Activated T-cell treated with anti-CD3 and anti-CD28 coated beads, Interleukin-2, amount 50 U/mL, for 24 hours (primary cell): ENCODE results near the gene LMBRD1.
"Not testable (repeated sequence)": the region's sequence is repeated elsewhere in the genome, so short reads cannot be mapped to it uniquely, and the experiment has no call there.

Experiments
- DNase-seq: peaks from one replicate; pipeline ENCODE4 v3.0.0-alpha.2; 2020
- H3K27ac Mint-ChIP-seq: 2 replicates; pipeline ENCODE4 v1.8.0; 2020; ENCODE audit warnings: mild to moderate bottlenecking, mixed read lengths
- H3K27me3 Mint-ChIP-seq: 2 replicates; pipeline ENCODE4 v1.8.0; 2020; ENCODE audit warnings: mixed read lengths
- H3K36me3 Mint-ChIP-seq: 2 replicates; pipeline ENCODE4 v1.8.0; 2020; ENCODE audit warnings: low read depth, mixed read lengths
- H3K4me1 Mint-ChIP-seq: 2 replicates; pipeline ENCODE4 v1.8.0; 2020; ENCODE audit warnings: low read depth, mixed read lengths
- H3K4me3 Mint-ChIP-seq: 2 replicates; pipeline ENCODE4 v1.8.0; 2020; ENCODE audit warnings: mild to moderate bottlenecking, moderate library complexity, mixed read lengths
- H3K9me3 Mint-ChIP-seq: 2 replicates; pipeline ENCODE4 v1.8.0; 2020; ENCODE audit warnings: mixed read lengths

LMBRD1 gene

GRCh38 chr6:69816569-69816968 is 19.8 kb upstream of the LMBRD1 start:
- Mint-ChIP-seq H3K36me3 (no peaks in the 10 kb centered on the region), H3K9me3 (no peaks in the 10 kb centered on the region), H3K4me1 (peaks cover 53% of the 10 kb centered on the region), H3K27ac (peak overlapping the region; percentile 92), H3K4me3 (peak overlapping the region; percentile 74), H3K27me3 (no peaks in the 10 kb centered on the region)
- DNase-seq, result no peak

GRCh38 chr6:69816026-69816425 is 19.2 kb upstream of the LMBRD1 start:
- peaks cover 58% of the 10 kb centered on the region for H3K4me1 Mint-ChIP-seq

GRCh38 chr6:69813508-69813907 is 16.7 kb upstream of the LMBRD1 start:
- no peak for DNase-seq
- peak overlapping the region; percentile 21 for H3K4me3 Mint-ChIP-seq

More at GRCh38 chr6:69816026-69816425, 19.2 kb upstream of the LMBRD1 start:
- Mint-ChIP-seq H3K27ac (peak overlapping the region; percentile 92), H3K27me3 (no peaks in the 10 kb centered on the region), H3K9me3 (no peaks in the 10 kb centered on the region), H3K4me3 (peak overlapping the region; percentile 74), H3K36me3 (no peaks in the 10 kb centered on the region)
- no peak for DNase-seq

GRCh38 chr6:69812746-69813427 is 16.1 kb upstream of the LMBRD1 start:
- no peaks in the 10 kb centered on the region for H3K9me3 Mint-ChIP-seq
- peak overlapping the region; percentile 71 for H3K27ac Mint-ChIP-seq
- DNase-seq, result no peak
- no peaks in the 10 kb centered on the region for H3K36me3 Mint-ChIP-seq
- no peak overlapping the region for H3K4me3 Mint-ChIP-seq
- no peaks in the 10 kb centered on the region for H3K27me3 Mint-ChIP-seq
- peaks cover 62% of the 10 kb centered on the region for H3K4me1 Mint-ChIP-seq

More at GRCh38 chr6:69813508-69813907, 16.7 kb upstream of the LMBRD1 start:
- peaks cover 62% of the 10 kb centered on the region for H3K4me1 Mint-ChIP-seq
- peak overlapping the region; percentile 71 for H3K27ac Mint-ChIP-seq
- no peaks in the 10 kb centered on the region for H3K9me3 Mint-ChIP-seq
- H3K27me3 Mint-ChIP-seq, result no peaks in the 10 kb centered on the region
- H3K36me3 Mint-ChIP-seq, result no peaks in the 10 kb centered on the region

- Mint-ChIP-seq H3K4me1 (peaks cover 1% of the 10 kb centered on the region), H3K27me3 (no peaks in the 10 kb centered on the region), H3K27ac (no peak overlapping the region), H3K36me3 (no peaks in the 10 kb centered on the region), H3K9me3 (no peaks in the 10 kb centered on the region), H3K4me3 (no peak overlapping the region)
- no peak for DNase-seq
Measured at GRCh38 chr6:69802995-69803394, 6.2 kb upstream of the LMBRD1 start.

GRCh38 chr6:69801711-69802110 is 4.9 kb upstream of the LMBRD1 start:
- no peak overlapping the region for H3K4me3 Mint-ChIP-seq
- DNase-seq, result no peak
- no peaks in the 10 kb centered on the region for H3K36me3 Mint-ChIP-seq
- H3K27me3 Mint-ChIP-seq, result no peaks in the 10 kb centered on the region
- H3K4me1 Mint-ChIP-seq, result peaks cover 12% of the 10 kb centered on the region
- H3K9me3 Mint-ChIP-seq, result no peaks in the 10 kb centered on the region
- no peak overlapping the region for H3K27ac Mint-ChIP-seq

GRCh38 chr6:69801225-69801624 is 4.4 kb upstream of the LMBRD1 start:
- no peak overlapping the region for H3K27ac Mint-ChIP-seq
- no peak for DNase-seq
- H3K4me3 Mint-ChIP-seq, result no peak overlapping the region
- peaks cover 12% of the 10 kb centered on the region for H3K4me1 Mint-ChIP-seq
- H3K27me3 Mint-ChIP-seq, result no peaks in the 10 kb centered on the region
- H3K9me3 Mint-ChIP-seq, result no peaks in the 10 kb centered on the region
- H3K36me3 Mint-ChIP-seq, result peaks cover 2% of the 10 kb centered on the region

GRCh38 chr6:69798796-69799195 is 2.0 kb upstream of the LMBRD1 start:
- not testable (repeated sequence) for H3K36me3 Mint-ChIP-seq, H3K27me3 Mint-ChIP-seq, H3K9me3 Mint-ChIP-seq, H3K27ac Mint-ChIP-seq, H3K4me3 Mint-ChIP-seq, DNase-seq
- H3K4me1 Mint-ChIP-seq, result peaks cover 35% of the 10 kb centered on the region

GRCh38 chr6:69796073-69796641 is 653 bp downstream of the LMBRD1 start:
- peaks cover 54% of the 10 kb centered on the region for H3K4me1 Mint-ChIP-seq

GRCh38 chr6:69795469-69796072 is 1.2 kb downstream of the LMBRD1 start:
- H3K4me1 Mint-ChIP-seq, result peaks cover 58% of the 10 kb centered on the region

More at GRCh38 chr6:69796073-69796641, 653 bp downstream of the LMBRD1 start:
- H3K36me3 Mint-ChIP-seq, result peaks cover 8% of the 10 kb centered on the region
- peak overlapping the region; percentile 92 for H3K27ac Mint-ChIP-seq
- H3K27me3 Mint-ChIP-seq, result no peaks in the 10 kb centered on the region
- no peaks in the 10 kb centered on the region for H3K9me3 Mint-ChIP-seq
- DNase-seq, result no peak
- H3K4me3 Mint-ChIP-seq, result peak overlapping the region; percentile 84

GRCh38 chr6:69792292-69792691 is 4.5 kb downstream of the LMBRD1 start:
- Mint-ChIP-seq H3K4me1 (peaks cover 64% of the 10 kb centered on the region), H3K36me3 (peaks cover 32% of the 10 kb centered on the region), H3K27ac (no peak overlapping the region), H3K4me3 (no peak overlapping the region), H3K27me3 (no peaks in the 10 kb centered on the region), H3K9me3 (no peaks in the 10 kb centered on the region)
- no peak for DNase-seq

More at GRCh38 chr6:69795469-69796072, 1.2 kb downstream of the LMBRD1 start:
- no peak for DNase-seq
- H3K27ac Mint-ChIP-seq, result peak overlapping the region; percentile 92
- H3K4me3 Mint-ChIP-seq, result peak overlapping the region; percentile 84
- no peaks in the 10 kb centered on the region for H3K27me3 Mint-ChIP-seq
- no peaks in the 10 kb centered on the region for H3K9me3 Mint-ChIP-seq
- peaks cover 9% of the 10 kb centered on the region for H3K36me3 Mint-ChIP-seq

- no peaks in the 10 kb centered on the region for H3K9me3 Mint-ChIP-seq
- H3K36me3 Mint-ChIP-seq, result peaks cover 36% of the 10 kb centered on the region
- no peak overlapping the region for H3K27ac Mint-ChIP-seq
- no peaks in the 10 kb centered on the region for H3K27me3 Mint-ChIP-seq
- DNase-seq, result no peak
- H3K4me3 Mint-ChIP-seq, result no peak overlapping the region
- H3K4me1 Mint-ChIP-seq, result peaks cover 65% of the 10 kb centered on the region
Measured at GRCh38 chr6:69791065-69791471, 5.7 kb downstream of the LMBRD1 start.

GRCh38 chr6:69790629-69791028 is 6.2 kb downstream of the LMBRD1 start:
- no peaks in the 10 kb centered on the region for H3K27me3 Mint-ChIP-seq
- H3K4me3 Mint-ChIP-seq, result no peak overlapping the region

GRCh38 chr6:69789578-69789977 is 7.2 kb downstream of the LMBRD1 start:
- H3K27ac Mint-ChIP-seq, result no peak overlapping the region
- H3K9me3 Mint-ChIP-seq, result no peaks in the 10 kb centered on the region
- peaks cover 31% of the 10 kb centered on the region for H3K36me3 Mint-ChIP-seq
- DNase-seq, result no peak
- H3K4me1 Mint-ChIP-seq, result peaks cover 64% of the 10 kb centered on the region
- no peak overlapping the region for H3K4me3 Mint-ChIP-seq
- no peaks in the 10 kb centered on the region for H3K27me3 Mint-ChIP-seq

More at GRCh38 chr6:69790629-69791028, 6.2 kb downstream of the LMBRD1 start:
- Mint-ChIP-seq H3K9me3 (no peaks in the 10 kb centered on the region), H3K4me1 (peaks cover 64% of the 10 kb centered on the region), H3K27ac (no peak overlapping the region), H3K36me3 (peaks cover 31% of the 10 kb centered on the region)
- no peak for DNase-seq

- not testable (repeated sequence) for H3K9me3 Mint-ChIP-seq, DNase-seq, H3K27me3 Mint-ChIP-seq, H3K4me3 Mint-ChIP-seq
- peak overlapping the region; percentile 60 for H3K27ac Mint-ChIP-seq
- H3K36me3 Mint-ChIP-seq, result peaks cover 44% of the 10 kb centered on the region
- H3K4me1 Mint-ChIP-seq, result peaks cover 65% of the 10 kb centered on the region
Measured at GRCh38 chr6:69787436-69787835, 9.4 kb downstream of the LMBRD1 start.
